H1 (cell line): ENCODE measurements around the gene COL6A3. TPM values are rescaled to one million over a fixed set of nuclear protein-coding genes. Genes with fewer than 3 reads are reported as not detected.

ENCODE experiments used
- CTCF ChIA-PET: fragments of 300-600 bp; sonication (Branson Sonifier 250); formaldehyde crosslinking; loops from one replicate; lab custom pipeline; 2021; ENCODE audit not compliant: partially characterized antibody; lab: Charles Lee
- POLR2A ChIA-PET: fragments of 300-600 bp; sonication (Branson Sonifier 250); formaldehyde crosslinking; loops from one replicate; lab custom pipeline; 2021; ENCODE audit warnings: inconsistent platforms; ENCODE audit not compliant: partially characterized antibody; lab: Charles Lee
- DNase-seq, 2 experiments: peaks; one replicate each; pipeline versions ENCODE4 v3.0.0 to v3.0.0-alpha.2; 2010 to 2022; ENCODE audit warnings: low spot score in 2 of 2, low read depth in 1 of 2, mixed read lengths in 1 of 2
- FAIRE-seq: peaks from 2 replicates; lab custom pipeline; 2011; peaks lifted over from hg19 to GRCh38; lab: Jason Lieb, UNC
- H2AFZ ChIP-seq: 2 replicates; pipeline ENCODE4 v1.8.1; 2012; ENCODE audit warnings: low read length, inconsistent platforms
- H2AK5ac ChIP-seq: 2 replicates; pipeline ENCODE4 v1.6.1; 2013; ENCODE audit warnings: low read depth, low read length
- H2BK120ac ChIP-seq: replicated peaks from 2 replicates; pipeline ENCODE3; 2013; ENCODE audit warnings: low read depth, low read length, inconsistent platforms
- H2BK12ac ChIP-seq: 2 replicates; pipeline ENCODE4 v1.6.1; 2013; ENCODE audit warnings: low read depth, low read length
- H2BK15ac ChIP-seq: 2 replicates; pipeline ENCODE4 v1.6.1; 2013; ENCODE audit warnings: low read length
- H2BK20ac ChIP-seq: 2 replicates; pipeline ENCODE4 v1.6.1; 2013; ENCODE audit warnings: low read length
- H2BK5ac ChIP-seq: 2 replicates; pipeline ENCODE4 v1.6.1; 2013; ENCODE audit warnings: low read depth, low read length
- H3K14ac ChIP-seq: 2 replicates; pipeline ENCODE4 v1.6.1; 2013; ENCODE audit warnings: inconsistent platforms; ENCODE audit not compliant: insufficient read length
- H3K18ac ChIP-seq: 2 replicates; pipeline ENCODE4 v1.6.1; 2013; ENCODE audit warnings: low read length; ENCODE audit errors: extremely low read depth
- H3K23ac ChIP-seq: 2 replicates; pipeline ENCODE4 v1.6.1; 2013; ENCODE audit warnings: inconsistent platforms; ENCODE audit not compliant: insufficient read length
- H3K23me2 ChIP-seq: 2 replicates; pipeline ENCODE4 v1.6.1; 2013; ENCODE audit warnings: low read depth, low read length
- H3K27ac ChIP-seq: 2 replicates; pipeline ENCODE4 v1.6.1; 2011; ENCODE audit warnings: low read depth, low read length, inconsistent platforms
- H3K27me3 ChIP-seq, 4 experiments: replicated peaks in 1 of 4; 1 replicate in 1 of 4; 2 replicates in 3 of 4; pipeline versions ENCODE4 v1.6.1 to v1.8.1; 2011 to 2013; ENCODE audit warnings: low read length in 3 of 4, mild to moderate bottlenecking in 3 of 4, inconsistent platforms in 2 of 4, mixed read lengths in 2 of 4, moderate library complexity in 1 of 4; ENCODE audit not compliant: control insufficient read depth in 3 of 4, insufficient read depth in 3 of 4; ENCODE audit errors: extremely low read depth in 1 of 4
- H3K36me3 ChIP-seq, 4 experiments: 2 replicates each; pipeline versions ENCODE4 v1.6.1 to v1.8.1; 2011 to 2013; ENCODE audit warnings: mild to moderate bottlenecking in 4 of 4, low read length in 3 of 4, moderate library complexity in 2 of 4, control low read depth in 1 of 4, inconsistent platforms in 1 of 4; ENCODE audit not compliant: insufficient read depth in 4 of 4, control insufficient read depth in 2 of 4
- H3K4ac ChIP-seq: replicated peaks from 2 replicates; pipeline ENCODE3; 2013; ENCODE audit warnings: low read length, low read depth, mixed read lengths, inconsistent platforms; ENCODE audit not compliant: insufficient read length
- H3K4me1 ChIP-seq, 4 experiments: replicated peaks in 1 of 4; 1 replicate in 1 of 4; 2 replicates in 3 of 4; pipeline versions ENCODE4 v1.6.1 to v1.8.1; 2011 to 2013; ENCODE audit warnings: low read length in 3 of 4, inconsistent platforms in 2 of 4, mixed read lengths in 1 of 4; ENCODE audit not compliant: insufficient read depth in 4 of 4, control insufficient read depth in 3 of 4
- H3K4me2 ChIP-seq, 2 experiments: 2 replicates each; pipeline versions ENCODE4 v1.6.1 to v1.8.1; 2011 to 2013; ENCODE audit warnings: low read depth in 2 of 2, low read length in 2 of 2, control low read depth in 1 of 2, inconsistent platforms in 1 of 2, mild to moderate bottlenecking in 1 of 2; ENCODE audit not compliant: insufficient read depth in 1 of 2
- H3K4me3 ChIP-seq, 4 experiments: fragments of 200-600, 300-600 bp in 1 of 4; sonication (generic), shearing (Covaris generic), sonication (Bioruptor Twin) in 1 of 4; 2 replicates each; pipeline versions ENCODE4 v1.5.1 to v1.8.1; 2011 to 2016; ENCODE audit warnings: low read length in 4 of 4, low read depth in 3 of 4, control low read depth in 2 of 4, inconsistent platforms in 2 of 4, mild to moderate bottlenecking in 2 of 4, mixed read lengths in 1 of 4, moderate library complexity in 1 of 4; ENCODE audit not compliant: insufficient read depth in 2 of 4; ENCODE audit errors: extremely low read depth in 1 of 4
- H3K56ac ChIP-seq: replicated peaks from 2 replicates; pipeline ENCODE3; 2013; ENCODE audit warnings: low read depth, mild to moderate bottlenecking, mixed read lengths, low read length, inconsistent platforms; ENCODE audit not compliant: insufficient read length
- H3K79me1 ChIP-seq: 2 replicates; pipeline ENCODE4 v1.6.1; 2013; ENCODE audit warnings: low read depth, low read length, control low read depth
- H3K79me2 ChIP-seq, 2 experiments: 2 replicates each; pipeline versions ENCODE4 v1.6.1 to v1.8.1; 2012 to 2013; ENCODE audit warnings: low read length in 2 of 2, mild to moderate bottlenecking in 2 of 2, inconsistent platforms in 1 of 2; ENCODE audit not compliant: insufficient read depth in 2 of 2, control insufficient read depth in 1 of 2
- H3K9ac ChIP-seq, 4 experiments: replicated peaks in 1 of 4; 1 replicate in 1 of 4; 2 replicates in 3 of 4; pipeline versions ENCODE4 v1.6.1 to v1.8.1; 2011 to 2013; ENCODE audit warnings: low read depth in 3 of 4, low read length in 3 of 4, control low read depth in 2 of 4, mild to moderate bottlenecking in 2 of 4, moderate library complexity in 2 of 4, inconsistent platforms in 1 of 4; ENCODE audit errors: extremely low read depth in 1 of 4
- H3K9me3 ChIP-seq, 2 experiments: 2 replicates each; pipeline versions ENCODE4 v1.6.1 to v1.8.1; 2012 to 2013; ENCODE audit warnings: mild to moderate bottlenecking in 2 of 2, moderate library complexity in 2 of 2, control low read depth in 1 of 2, inconsistent platforms in 1 of 2, low read depth in 1 of 2, low read length in 1 of 2, mixed read lengths in 1 of 2; ENCODE audit not compliant: insufficient read depth in 2 of 2
- H4K20me1 ChIP-seq, 2 experiments: replicated peaks in 1 of 2; 2 replicates each; pipeline versions ENCODE3 to v1.8.1; 2011 to 2013; ENCODE audit warnings: inconsistent platforms in 2 of 2, low read length in 2 of 2, mild to moderate bottlenecking in 1 of 2; ENCODE audit not compliant: insufficient read depth in 2 of 2, control insufficient read depth in 1 of 2
- H4K5ac ChIP-seq: 2 replicates; pipeline ENCODE4 v1.6.1; 2013; ENCODE audit warnings: low read length, low read depth, mixed read lengths, inconsistent platforms; ENCODE audit not compliant: insufficient read length
- H4K8ac ChIP-seq: 2 replicates; pipeline ENCODE4 v1.8.0; 2013; ENCODE audit warnings: mild to moderate bottlenecking, moderate library complexity, low read length, inconsistent platforms; ENCODE audit not compliant: insufficient read depth; ENCODE audit errors: extremely low read depth
- H4K91ac ChIP-seq: replicated peaks from 2 replicates; pipeline ENCODE3; 2013; ENCODE audit warnings: low read length, mixed read lengths, inconsistent platforms; ENCODE audit not compliant: insufficient read length
- KDM4A ChIP-seq: IDR thresholded peaks from one replicate; pipeline ENCODE4 v1.7.1; 2012; ENCODE audit warnings: low read depth, mild to moderate bottlenecking, moderate library complexity, low read length, inconsistent platforms; ENCODE audit not compliant: severe bottlenecking
- KDM5A ChIP-seq: fragments of 200-600 bp; IDR thresholded peaks from 2 replicates; pipeline ENCODE4 v1.7.1; 2012; ENCODE audit warnings: mild to moderate bottlenecking, low read length, inconsistent platforms, mixed read lengths
- POLR2AphosphoS5 ChIP-seq: IDR thresholded peaks from 2 replicates; pipeline ENCODE4 v1.6.1; 2011; ENCODE audit warnings: low read depth, low read length
- RXRA ChIP-seq: IDR thresholded peaks from 2 replicates; pipeline ENCODE4 v1.6.1; 2011; ENCODE audit warnings: low read depth, mild to moderate bottlenecking, low read length, moderate library complexity; ENCODE audit not compliant: insufficient read depth
- SIN3A ChIP-seq, 2 experiments: IDR thresholded peaks in 1 of 2; conservative IDR thresholded peaks in 1 of 2; 2 replicates each; pipeline ENCODE4 v1.6.1; 2011 to 2012; ENCODE audit warnings: low read length in 2 of 2, improper control_type of control experiment in 1 of 2, low read depth in 1 of 2, mild to moderate bottlenecking in 1 of 2
- SRF ChIP-seq: IDR thresholded peaks from 2 replicates; pipeline ENCODE4 v1.6.1; 2011; ENCODE audit warnings: mild to moderate bottlenecking, low read depth, low read length, moderate library complexity
- WGBS, 2 experiments: shearing (Covaris generic) in 1 of 2; methylation state at CpG; one replicate each; pipeline versions ENCODE4 v1.1.6 to v1.1.7; 2013 to 2015; ENCODE audit warnings: low lambda C conversion rate in 2 of 2, mixed read lengths in 2 of 2, inconsistent platforms in 1 of 2, low coverage in 1 of 2, missing lambda C conversion rate in 1 of 2; ENCODE audit not compliant: insufficient replicate concordance in 2 of 2, insufficient coverage in 1 of 2, insufficient read length in 1 of 2; ENCODE audit errors: extremely low coverage in 1 of 2, missing lambda C conversion rate in 1 of 2; 5-methylcytosine and 5-hydroxymethylcytosine counted together
- polyA plus RNA-seq, 7 experiments: library from polyadenylated mRNA; depleted of rRNA in 3 of 7; stranded (reverse) in 5 of 7; unstranded in 2 of 7; fragments of >200 nt in 5 of 7; fragments of 200-250 nt in 2 of 7; gene quantifications; 1 replicate in 5 of 7; 2 replicates in 1 of 7; 4 replicates in 1 of 7; pipeline versions ENCODE4 v1.2.1 to v1.2.3, GENCODE V29; 2011 to 2013; ENCODE audit warnings: missing spikeins in 2 of 7, mixed read lengths in 2 of 7
- total RNA-seq: library from RNA; stranded (reverse); fragmentation: NEBNext Ultra II Directional; extraction: Animal tissue kit (Norgen Biotek cat#: 25700); gene quantifications from 2 replicates; pipeline ENCODE4 v1.2.1, GENCODE V29; 2021

Gene COL6A3
- total and polyA plus RNA-seq, 2 of the 8 experiments (the other 6 are each of a cell fraction or from before 2014, with no cell fraction given): 1.2 to 3.4 TPM

GRCh38 chr2:237437566-237437965 lies 23.6 kb upstream of the COL6A3 start:
- H3K4me1 ChIP-seq: peaks cover 0 to 17% (median 9%) of the 10 kb centered on the region in 4 experiments; a peak in 6 of 7 replicates
- H3K56ac ChIP-seq: no peak overlapping the region
- TF ChIP-seq SRF (no peak), RXRA (no peak), POLR2AphosphoS5 (no peak), KDM5A (no peak), KDM4A (no peak), SIN3A (conservative IDR thresholded peaks at IDR 0.05 in 1 of 2, IDR thresholded peaks at IDR 0.05 in 1 of 2; ENCODE audit: low read depth in 1 of 2, low read length in 2 of 2) (no peak)
- FAIRE-seq: no peak
- H3K4me3 ChIP-seq: no peak overlapping the region
- H3K4ac ChIP-seq: no peak overlapping the region
- no peak overlapping the region for H2BK120ac ChIP-seq
- WGBS, 2 experiments: 82% methylated on average over 5 of the region's 5 CpGs; no CpG with 5 or more reads in 1 of the 2 experiments
- H2BK20ac ChIP-seq: peak overlapping the region; percentile 66
- no peaks in the 10 kb centered on the region for H3K79me2 ChIP-seq
- H2BK12ac ChIP-seq: peak overlapping the region; percentile 33; the same call in 1 of the 2 replicates
- no peak overlapping the region for H3K23ac ChIP-seq
- no peak for DNase-seq
- H4K5ac ChIP-seq: no peak overlapping the region
- no peaks in the 10 kb centered on the region for H3K23me2 ChIP-seq
- CTCF ChIA-PET: interaction anchor here (0.7 to 11.7 kb wide), 7 partner anchors 14 to 272 kb away, joined by 3 to 102 read pairs (median 5); partner anchors contain the start of gene COL6A3
- no peak overlapping the region for H3K14ac ChIP-seq
- no peak overlapping the region for H3K9ac ChIP-seq
- no peak overlapping the region for H3K27ac ChIP-seq
- POLR2A ChIA-PET: no interaction called here
- peak overlapping the region; percentile 50 for H4K91ac ChIP-seq
- H3K18ac ChIP-seq: no peak overlapping the region
- H4K8ac ChIP-seq: peak overlapping the region; percentile 12
- no peak overlapping the region for H2AK5ac ChIP-seq
- no peaks in the 10 kb centered on the region for H3K79me1 ChIP-seq
- no peaks in the 10 kb centered on the region for H4K20me1 ChIP-seq
- H3K36me3 ChIP-seq: no peaks in the 10 kb centered on the region
- H2BK15ac ChIP-seq: no peak overlapping the region
- H2BK5ac ChIP-seq: no peak overlapping the region
- no peaks in the 10 kb centered on the region for H3K9me3 ChIP-seq
- H3K4me2 ChIP-seq: no peak overlapping the region
- H3K27me3 ChIP-seq: no peaks in the 10 kb centered on the region; a peak in 1 of 7 replicates
- H2AFZ ChIP-seq: peak overlapping the region; percentile 74
